Measurements from ENCODE around the gene APBB1. TPM values are rescaled to one million over a fixed set of nuclear protein-coding genes. Genes with fewer than 3 reads are reported as not detected.

APBB1 gene
- total RNA-seq, 1 experiment from 2014 or later, result 0.90 TPM

DNA sequence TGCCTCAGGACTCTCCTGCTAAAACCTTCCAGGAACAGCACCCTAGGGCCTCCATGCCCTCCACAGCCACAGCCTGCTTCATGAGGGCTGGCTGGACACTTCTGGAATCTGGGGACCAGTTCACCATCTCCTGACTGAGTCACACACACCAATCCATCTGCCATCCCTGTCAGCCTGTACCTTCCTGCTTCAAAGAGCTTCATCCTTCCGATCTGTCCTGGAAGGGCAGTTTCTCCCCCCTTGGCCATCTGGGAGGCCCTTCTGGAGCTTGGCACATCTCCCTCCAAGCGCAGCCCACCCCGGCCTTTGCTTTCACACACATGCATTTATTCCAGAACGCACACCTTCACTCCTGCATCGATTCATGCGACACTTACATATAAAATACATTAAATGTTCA is 13.0 kb downstream of the APBB1 start:
- H3K79me2 ChIP-seq (ENCODE audit: low read depth), result no peaks in the 10 kb centered on the region
- H4K20me1 ChIP-seq (ENCODE audit: insufficient read depth), result no peaks in the 10 kb centered on the region
- intact Hi-C loops (cut with micrococcal nuclease; ENCODE audit: unreplicated experiment), result no loop called here
- no peaks in the 10 kb centered on the region for H3K27me3 ChIP-seq (ENCODE audit: insufficient read depth, low read depth)
- H3K9me2 ChIP-seq (ENCODE audit: insufficient read depth), result no peaks in the 10 kb centered on the region
- H3K9me3 ChIP-seq (ENCODE audit: insufficient read depth, low read depth), result no peaks in the 10 kb centered on the region
- TF ChIP-seq, protein P1, sequence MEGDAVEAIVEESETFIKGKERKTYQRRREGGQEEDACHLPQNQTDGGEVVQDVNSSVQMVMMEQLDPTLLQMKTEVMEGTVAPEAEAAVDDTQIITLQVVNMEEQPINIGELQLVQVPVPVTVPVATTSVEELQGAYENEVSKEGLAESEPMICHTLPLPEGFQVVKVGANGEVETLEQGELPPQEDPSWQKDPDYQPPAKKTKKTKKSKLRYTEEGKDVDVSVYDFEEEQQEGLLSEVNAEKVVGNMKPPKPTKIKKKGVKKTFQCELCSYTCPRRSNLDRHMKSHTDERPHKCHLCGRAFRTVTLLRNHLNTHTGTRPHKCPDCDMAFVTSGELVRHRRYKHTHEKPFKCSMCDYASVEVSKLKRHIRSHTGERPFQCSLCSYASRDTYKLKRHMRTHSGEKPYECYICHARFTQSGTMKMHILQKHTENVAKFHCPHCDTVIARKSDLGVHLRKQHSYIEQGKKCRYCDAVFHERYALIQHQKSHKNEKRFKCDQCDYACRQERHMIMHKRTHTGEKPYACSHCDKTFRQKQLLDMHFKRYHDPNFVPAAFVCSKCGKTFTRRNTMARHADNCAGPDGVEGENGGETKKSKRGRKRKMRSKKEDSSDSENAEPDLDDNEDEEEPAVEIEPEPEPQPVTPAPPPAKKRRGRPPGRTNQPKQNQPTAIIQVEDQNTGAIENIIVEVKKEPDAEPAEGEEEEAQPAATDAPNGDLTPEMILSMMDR (conservative IDR thresholded peaks at IDR 0.05), result no peak
- TF ChIP-seq EZH2 (IDR thresholded peaks at IDR 0.05; ENCODE audit: low read depth), result no peak
- H2AFZ ChIP-seq, result no peak overlapping the region
- no TSS peak for BruUV-seq (replicated peaks)
- ChIA-PET CTCF (interaction anchor here (0.6 kb wide), 1 partner anchor 84 kb away, joined by 3 read pairs; no protein-coding TSS in a partner anchor), POLR2A (ENCODE audit: unreplicated experiment) (no interaction called here)
- DNase-seq, result no peak
- H3K4me3 ChIP-seq, result no peak overlapping the region
- H3K4me1 ChIP-seq (replicated peaks; ENCODE audit: insufficient read depth), result no peaks in the 10 kb centered on the region
- H3K4me2 ChIP-seq, result no peak overlapping the region
- H3K36me3 ChIP-seq (ENCODE audit: low read depth), result no peaks in the 10 kb centered on the region
- H3F3A ChIP-seq (ENCODE audit: insufficient read depth, low read depth), result no peaks in the 10 kb centered on the region
- H3K27ac ChIP-seq, result no peak overlapping the region

GRCh38 chr11:6405052-6405667 is 13.7 kb downstream of the APBB1 start:
- no peaks in the 10 kb centered on the region for H3K79me2 ChIP-seq (ENCODE audit: low read depth)
- H4K20me1 ChIP-seq (ENCODE audit: insufficient read depth), result no peaks in the 10 kb centered on the region
- no peak overlapping the region for H3K4me2 ChIP-seq
- H3K4me1 ChIP-seq (replicated peaks; ENCODE audit: insufficient read depth), result no peaks in the 10 kb centered on the region
- H3K27ac ChIP-seq, result no peak overlapping the region
- H3F3A ChIP-seq (ENCODE audit: insufficient read depth, low read depth), result no peaks in the 10 kb centered on the region
- no peak overlapping the region for H3K4me3 ChIP-seq
- POLR2A ChIA-PET (ENCODE audit: unreplicated experiment), result no interaction called here
- no peaks in the 10 kb centered on the region for H3K36me3 ChIP-seq (ENCODE audit: low read depth)
- H3K27me3 ChIP-seq (ENCODE audit: insufficient read depth, low read depth), result no peaks in the 10 kb centered on the region
- H3K9me2 ChIP-seq (ENCODE audit: insufficient read depth), result no peaks in the 10 kb centered on the region
- H3K9me3 ChIP-seq (ENCODE audit: insufficient read depth, low read depth), result no peaks in the 10 kb centered on the region
- no peak for DNase-seq
- no peak overlapping the region for H2AFZ ChIP-seq
- CTCF ChIA-PET, result interaction anchor here (0.6 kb wide), 1 partner anchor 83 kb away, joined by 3 read pairs; no protein-coding TSS in a partner anchor
- intact Hi-C loops (cut with micrococcal nuclease; ENCODE audit: unreplicated experiment), result no loop called here
- no TSS peak for BruUV-seq (replicated peaks)
- TF ChIP-seq, protein P1 (conservative IDR thresholded peaks at IDR 0.05), result no peak
- no peak for TF ChIP-seq EZH2 (IDR thresholded peaks at IDR 0.05; ENCODE audit: low read depth)

GRCh38 chr11:6404342-6405051 is 14.4 kb downstream of the APBB1 start:
- H3K9me2 ChIP-seq (ENCODE audit: insufficient read depth), result no peaks in the 10 kb centered on the region
- no peaks in the 10 kb centered on the region for H4K20me1 ChIP-seq (ENCODE audit: insufficient read depth)
- no peak overlapping the region for H3K4me3 ChIP-seq
- BruUV-seq (replicated peaks), result no TSS peak
- H3K79me2 ChIP-seq (ENCODE audit: low read depth), result no peaks in the 10 kb centered on the region
- POLR2A ChIA-PET (ENCODE audit: unreplicated experiment), result no interaction called here
- H3K36me3 ChIP-seq (ENCODE audit: low read depth), result no peaks in the 10 kb centered on the region
- TF ChIP-seq, protein P1 (conservative IDR thresholded peaks at IDR 0.05), result no peak
- TF ChIP-seq EZH2 (IDR thresholded peaks at IDR 0.05; ENCODE audit: low read depth), result no peak
- H3K9me3 ChIP-seq (ENCODE audit: insufficient read depth, low read depth), result no peaks in the 10 kb centered on the region
- intact Hi-C loops (cut with micrococcal nuclease; ENCODE audit: unreplicated experiment), result no loop called here
- H2AFZ ChIP-seq, result no peak overlapping the region
- no peak overlapping the region for H3K27ac ChIP-seq
- CTCF ChIA-PET, result no interaction called here
- no peaks in the 10 kb centered on the region for H3K4me1 ChIP-seq (replicated peaks; ENCODE audit: insufficient read depth)
- H3K4me2 ChIP-seq, result no peak overlapping the region
- no peak for DNase-seq
- H3K27me3 ChIP-seq (ENCODE audit: insufficient read depth, low read depth), result no peaks in the 10 kb centered on the region
- H3F3A ChIP-seq (ENCODE audit: insufficient read depth, low read depth), result no peaks in the 10 kb centered on the region
